GM18520 (cell line): ENCODE data around the gene METTL23.

Experiments used
- ATAC-seq: cut with Tn5 transposase; IDR thresholded peaks from one replicate; pipeline ENCODE4 v1.9.1; 2021; ENCODE audit not compliant: unreplicated experiment

METTL23 gene, protein sequence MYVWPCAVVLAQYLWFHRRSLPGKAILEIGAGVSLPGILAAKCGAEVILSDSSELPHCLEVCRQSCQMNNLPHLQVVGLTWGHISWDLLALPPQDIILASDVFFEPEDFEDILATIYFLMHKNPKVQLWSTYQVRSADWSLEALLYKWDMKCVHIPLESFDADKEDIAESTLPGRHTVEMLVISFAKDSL

DNA sequence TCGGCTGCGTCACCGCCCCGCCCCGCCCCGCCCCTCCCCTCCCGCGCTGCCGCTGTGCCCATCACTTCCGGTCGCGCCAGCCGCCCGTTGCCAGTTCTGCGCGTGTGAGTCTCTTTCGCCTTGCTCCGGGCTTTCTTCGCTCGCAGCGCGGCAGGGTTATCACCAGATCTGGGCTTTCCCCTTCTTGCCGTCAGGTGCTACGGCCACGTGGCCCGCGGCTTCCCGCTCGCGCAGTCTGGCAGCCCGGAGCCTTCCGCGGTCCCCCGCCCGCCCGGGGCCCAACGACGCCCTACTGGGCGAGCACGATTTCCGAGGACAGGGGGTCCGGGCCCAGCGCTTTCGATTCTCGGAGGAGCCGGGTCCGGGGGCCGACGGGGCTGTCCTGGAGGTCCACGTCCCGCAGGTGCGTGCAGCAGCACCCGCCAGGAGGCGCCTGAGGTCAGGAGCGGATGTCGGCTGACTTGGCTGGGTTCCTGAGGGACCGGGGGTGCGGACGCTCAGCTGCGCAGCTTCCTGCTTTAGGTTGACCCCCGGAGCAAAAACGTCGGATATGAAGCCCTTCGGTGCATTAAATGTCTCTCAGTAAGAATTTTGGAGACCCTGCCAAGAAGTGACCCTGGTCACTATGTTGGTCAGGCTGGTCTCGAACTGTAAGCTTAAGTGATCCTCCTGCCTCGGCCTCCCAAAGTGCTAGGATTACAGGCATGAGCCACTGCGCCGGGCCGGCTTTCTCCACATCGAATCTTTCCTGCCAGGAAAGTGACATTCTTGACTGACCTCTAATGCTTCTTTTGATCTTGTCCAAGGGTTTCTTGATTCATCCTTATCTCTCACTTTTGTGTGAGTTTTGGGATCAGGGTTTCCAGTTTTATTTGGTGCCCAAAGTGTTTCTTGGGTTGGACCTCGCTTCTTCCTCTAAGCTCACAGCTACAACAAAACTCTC is at the start of gene METTL23:
Gene METTL23, plus strand, starts transcription at position 64 of the 943 bp plus-strand sequence. CDS start 2,872 bp downstream, outside the sequence.
- ATAC-seq, result peak; percentile 32

DNA sequence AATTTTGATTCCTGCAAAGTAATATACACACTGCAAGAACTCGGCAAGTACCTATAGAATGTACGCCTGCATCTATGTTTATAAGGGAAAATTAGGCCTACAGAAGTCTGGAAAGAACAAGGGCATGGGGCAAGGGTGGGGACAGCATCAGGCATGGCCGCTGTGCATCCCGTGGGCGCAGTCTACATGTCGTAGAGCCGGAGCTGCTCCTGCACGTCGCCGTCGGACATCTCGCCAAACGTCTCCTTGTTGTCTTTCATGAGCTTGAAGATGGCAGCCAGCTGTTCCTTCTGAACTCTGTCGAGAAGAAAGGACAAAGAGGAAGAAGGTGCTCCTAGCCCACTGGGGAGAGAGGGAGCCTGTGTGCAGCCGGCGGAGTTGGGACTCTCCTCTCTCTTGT is 49.2 kb upstream of the METTL23 start:
- ATAC-seq, result no peak

DNA sequence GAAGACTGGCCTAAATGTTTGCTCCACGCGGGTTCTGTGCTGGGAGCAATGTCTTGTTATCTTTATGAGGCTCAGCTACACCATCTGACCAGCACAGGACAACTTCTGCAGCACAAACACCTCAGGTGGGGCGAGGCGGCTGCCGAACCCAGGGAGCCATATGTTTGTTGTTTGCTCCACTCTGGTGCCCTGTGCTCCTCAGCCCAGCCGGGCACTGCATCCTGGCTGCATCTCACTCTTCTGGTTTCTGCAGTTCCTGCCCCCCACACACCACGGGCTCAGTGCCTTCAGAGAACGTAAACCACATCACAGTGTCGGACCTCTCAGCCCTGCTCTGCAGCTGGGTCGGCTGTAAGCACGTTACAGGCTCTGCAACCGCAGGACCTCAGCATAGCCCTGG is 48.3 kb upstream of the METTL23 start:
- ATAC-seq, result no peak

DNA sequence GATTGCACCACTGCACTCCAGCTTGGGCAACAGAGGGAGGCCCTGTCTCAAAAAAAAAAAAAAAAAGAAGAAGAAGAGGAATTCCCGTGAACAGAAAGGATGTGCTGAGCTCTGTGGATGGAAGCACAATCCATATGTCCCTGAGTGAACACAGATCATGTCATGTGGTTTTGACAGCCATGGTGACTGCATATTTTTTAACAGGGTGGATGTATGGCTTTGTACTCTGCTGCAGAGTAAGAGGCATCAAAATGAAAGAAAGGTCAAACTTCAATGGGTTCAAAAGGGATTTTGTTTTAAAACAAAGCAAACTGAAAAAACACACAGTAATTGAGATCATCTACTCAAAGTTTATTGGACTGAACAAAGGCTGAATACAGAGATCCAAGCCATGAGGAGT is 47.4 kb upstream of the METTL23 start:
- no peak for ATAC-seq

DNA sequence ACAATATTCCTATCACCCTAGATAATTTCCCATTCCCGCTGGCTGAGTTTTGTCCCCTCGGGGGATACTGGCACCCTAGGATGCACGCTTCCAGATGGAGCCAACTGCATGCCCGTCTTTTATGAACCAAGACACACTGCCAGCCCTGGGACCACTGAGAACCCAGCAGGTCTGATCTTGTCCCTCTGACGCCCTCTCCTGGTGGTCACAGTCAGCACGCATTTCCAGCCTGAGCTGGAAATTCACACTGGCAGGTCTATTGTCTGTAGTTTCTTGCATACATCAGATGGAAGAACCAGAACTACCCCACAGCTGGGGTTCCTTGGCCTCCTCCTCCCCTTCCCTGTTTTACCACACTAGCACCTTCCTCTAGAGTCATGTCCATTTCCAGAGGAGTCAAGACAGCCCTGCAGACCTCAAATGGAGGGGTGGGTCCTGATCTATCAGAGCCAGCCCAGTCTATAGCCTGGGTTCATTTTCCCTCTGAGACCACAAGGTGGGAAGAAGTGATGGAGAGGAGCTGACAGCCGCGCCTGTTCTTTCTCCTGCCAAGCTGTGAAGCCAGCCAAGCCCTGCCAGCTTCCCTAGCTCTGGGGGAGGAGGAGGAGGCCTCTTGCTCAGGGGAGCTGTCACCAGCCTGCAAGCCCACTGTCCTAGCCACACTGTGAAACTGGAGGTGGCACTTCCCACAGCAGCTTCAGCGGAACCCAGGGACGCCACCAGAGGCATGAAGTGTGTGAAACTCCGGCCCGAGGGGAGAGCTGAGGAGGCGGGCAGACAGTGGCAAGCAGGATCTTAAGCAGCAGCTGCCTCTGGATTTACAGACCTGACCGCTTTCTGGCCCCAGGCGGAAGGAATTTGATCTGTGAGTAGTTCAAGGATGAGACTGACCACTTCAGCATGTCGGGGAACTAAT is 45.2 kb upstream of the METTL23 start:
- no peak for ATAC-seq

DNA sequence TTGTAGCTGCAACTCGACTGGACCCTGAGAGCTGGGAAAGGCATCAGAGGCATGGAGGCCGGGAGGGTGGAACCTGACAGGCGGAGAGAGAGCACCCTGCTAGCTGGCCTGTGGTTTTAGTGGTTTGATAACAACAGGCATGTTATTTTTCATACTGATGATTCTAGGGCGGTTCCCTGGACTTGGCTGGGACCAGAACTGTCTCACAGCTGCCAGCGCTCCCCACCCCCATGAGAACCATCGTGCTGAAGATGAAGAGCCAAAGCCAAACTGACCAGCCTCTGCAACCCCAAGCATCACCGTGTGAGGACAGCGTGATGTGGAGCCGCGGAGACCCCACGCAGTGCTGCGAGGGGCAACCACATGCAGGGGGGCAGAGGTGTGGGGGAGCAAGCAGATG is 44.3 kb upstream of the METTL23 start:
- no peak for ATAC-seq

DNA sequence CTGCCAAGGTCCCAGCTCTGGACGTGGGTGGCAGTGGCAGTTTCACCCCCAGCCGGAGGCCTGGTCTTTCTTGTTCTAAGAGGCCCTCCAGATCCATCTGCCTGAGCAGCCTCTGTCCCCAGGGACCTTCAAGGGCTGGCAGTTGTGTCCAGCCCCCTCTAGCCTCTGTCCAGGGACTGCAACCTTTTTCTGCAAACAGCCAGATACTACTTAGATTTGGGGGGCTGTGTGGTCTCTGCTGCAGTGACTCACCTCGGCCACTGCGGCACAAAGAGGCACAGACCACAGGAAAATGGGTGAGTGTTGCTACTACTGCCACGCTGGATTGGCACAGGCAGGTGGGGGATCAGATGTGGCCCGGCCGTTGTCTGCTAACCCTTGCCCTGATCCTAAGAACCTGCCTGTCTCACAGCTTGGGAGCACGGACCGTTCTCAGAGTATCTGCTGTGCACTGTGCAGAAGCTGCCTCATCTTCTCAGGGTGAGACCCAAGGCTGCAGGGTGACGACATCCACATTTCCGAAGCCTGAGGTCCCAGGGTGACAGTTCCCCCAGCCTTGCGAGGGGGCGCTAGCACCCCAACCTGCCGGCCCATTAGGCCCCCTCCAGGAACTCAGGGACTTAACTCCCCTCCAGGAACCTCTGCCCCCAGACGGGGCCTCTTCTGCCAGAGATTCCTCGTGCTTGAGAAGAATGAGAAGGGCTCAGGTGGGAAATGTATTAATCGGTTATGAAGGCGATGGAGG is 43.5 kb upstream of the METTL23 start:
- no peak for ATAC-seq

DNA sequence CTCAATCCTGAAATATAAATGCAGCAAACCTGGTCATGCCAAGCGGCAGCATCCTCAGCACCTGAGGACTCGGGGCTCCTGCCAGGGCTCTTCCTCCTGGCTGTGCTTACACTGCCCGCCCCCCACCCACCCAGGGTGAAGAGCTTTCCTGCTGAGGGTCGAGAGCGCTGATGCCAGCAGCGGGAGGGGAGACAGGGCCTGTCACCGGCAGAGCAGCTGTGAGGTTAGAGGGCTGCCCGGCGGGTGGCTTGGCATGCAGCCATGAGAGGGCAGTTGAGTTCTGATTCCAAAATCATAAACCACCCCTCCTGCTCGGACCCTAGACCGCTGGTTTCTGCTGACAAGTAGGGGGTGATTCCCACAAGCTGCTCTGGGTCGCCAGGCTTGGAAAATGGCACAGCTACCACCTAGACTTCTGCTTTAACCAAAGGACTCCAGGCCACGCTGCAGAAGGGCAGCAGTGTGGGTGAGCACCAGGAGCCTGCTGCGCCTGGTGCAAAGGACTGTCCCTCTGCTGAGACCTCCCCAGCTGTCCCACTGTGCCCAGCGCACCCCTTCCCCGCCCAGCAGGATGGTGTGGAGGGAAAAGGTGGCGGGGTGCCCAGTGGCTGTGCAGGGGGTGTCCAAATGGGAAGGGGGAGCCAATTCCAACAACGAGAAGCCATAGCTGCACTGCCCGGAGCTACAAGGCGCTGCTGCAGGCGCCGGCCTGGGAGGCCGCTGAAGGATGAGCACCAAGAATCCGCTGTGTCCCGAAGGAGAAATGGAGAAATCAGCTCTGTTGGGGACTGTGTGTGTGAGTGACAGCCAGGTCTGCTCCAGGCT is 42.5 kb upstream of the METTL23 start:
- ATAC-seq, result no peak

DNA sequence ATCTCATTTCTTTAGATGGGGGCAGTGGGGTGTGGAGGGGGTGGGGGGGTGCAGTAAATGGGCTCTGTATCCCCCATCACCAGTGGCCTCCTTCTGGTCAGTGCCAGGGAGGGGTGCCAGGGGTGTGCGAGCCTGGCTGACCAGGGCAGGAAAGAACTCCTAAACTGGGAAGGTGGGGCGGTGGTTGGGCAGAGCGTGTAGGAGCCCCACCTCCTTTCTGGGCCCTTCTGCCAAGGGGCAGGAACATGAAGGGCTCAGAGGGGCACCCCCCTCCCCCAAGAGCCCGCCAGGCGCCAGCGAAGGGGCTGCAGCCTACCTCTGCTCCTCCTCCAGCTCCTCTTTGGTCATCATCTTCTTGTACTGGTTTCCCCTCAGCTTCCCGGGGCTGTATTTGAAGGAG is 41.9 kb upstream of the METTL23 start:
- no peak for ATAC-seq

DNA sequence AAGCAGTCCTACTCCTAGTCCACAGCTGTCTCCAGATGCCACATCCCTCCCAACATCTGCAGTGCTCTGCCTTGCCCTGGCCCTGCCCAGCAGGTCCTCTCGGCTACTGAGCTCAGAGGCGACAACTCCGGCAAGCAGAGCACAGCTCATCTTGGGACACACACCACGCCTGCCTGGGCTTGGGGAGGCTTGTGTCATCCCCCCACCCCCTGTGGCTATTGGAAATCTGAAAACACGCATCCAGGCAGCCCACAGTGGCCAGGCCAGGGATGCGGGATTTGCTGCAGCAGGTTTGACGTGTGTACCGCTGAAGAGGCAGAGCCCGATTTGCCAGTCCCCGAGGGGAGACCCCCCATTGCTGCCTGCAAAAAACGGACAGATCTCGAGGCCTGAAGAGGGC is 41.3 kb upstream of the METTL23 start:
- ATAC-seq, result no peak

DNA sequence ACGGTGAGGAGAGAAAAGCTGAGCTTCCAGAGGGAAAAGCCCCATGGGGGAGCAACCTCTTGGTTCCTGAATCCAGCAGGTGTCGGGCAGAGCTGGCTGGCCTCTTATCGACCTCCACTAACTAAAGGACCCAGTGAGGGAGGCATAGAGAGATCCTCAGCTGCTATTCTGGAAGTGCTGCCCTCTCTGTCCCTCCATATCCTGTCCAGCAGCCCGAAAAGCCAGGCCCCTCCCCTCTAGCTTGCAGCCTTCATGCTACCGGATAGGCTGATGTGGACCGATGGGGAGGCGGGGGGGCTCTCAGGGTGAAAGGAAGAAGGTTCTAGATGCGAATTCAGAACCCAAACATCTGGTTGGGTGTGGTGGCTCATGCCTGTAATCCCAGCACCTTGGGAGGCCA is 40.8 kb upstream of the METTL23 start:
- ATAC-seq, result no peak

DNA sequence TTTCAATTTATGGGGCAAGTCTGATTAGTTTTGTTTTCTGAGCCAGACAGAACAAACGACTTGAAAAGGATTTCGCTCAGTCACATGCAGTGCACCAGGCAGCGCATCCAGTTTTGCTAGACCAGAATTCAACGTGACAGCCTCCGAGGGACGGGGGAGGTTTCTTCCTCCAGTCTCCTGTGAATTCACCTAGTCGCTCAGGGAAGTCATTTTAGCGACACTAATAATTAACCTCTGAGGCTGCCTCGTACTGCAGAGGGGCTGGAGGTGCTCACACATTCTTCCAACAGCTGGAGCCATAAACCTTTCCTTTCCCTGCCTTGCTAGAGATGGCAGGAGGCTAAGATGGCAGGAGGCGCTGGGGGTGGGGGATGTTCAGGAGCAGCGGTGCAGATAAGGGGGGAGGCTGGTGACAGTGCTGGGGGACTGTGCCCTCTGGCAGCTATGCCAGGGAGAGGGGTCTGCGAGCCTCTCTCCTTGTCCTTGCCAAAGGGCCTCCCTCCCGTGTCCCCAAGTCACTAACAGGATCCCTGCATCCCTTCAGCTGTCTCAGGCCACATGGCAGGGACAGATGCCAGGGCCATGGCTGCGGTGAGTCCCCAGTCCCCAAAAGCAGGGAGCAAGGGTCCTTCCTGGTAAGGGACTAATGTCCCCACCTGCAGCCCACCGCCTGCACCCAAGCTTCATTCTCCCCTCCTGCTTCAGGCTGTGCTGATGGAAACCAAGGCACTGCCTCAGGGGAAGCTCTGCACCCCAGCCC is 39.9 kb upstream of the METTL23 start:
- ATAC-seq, result no peak

DNA sequence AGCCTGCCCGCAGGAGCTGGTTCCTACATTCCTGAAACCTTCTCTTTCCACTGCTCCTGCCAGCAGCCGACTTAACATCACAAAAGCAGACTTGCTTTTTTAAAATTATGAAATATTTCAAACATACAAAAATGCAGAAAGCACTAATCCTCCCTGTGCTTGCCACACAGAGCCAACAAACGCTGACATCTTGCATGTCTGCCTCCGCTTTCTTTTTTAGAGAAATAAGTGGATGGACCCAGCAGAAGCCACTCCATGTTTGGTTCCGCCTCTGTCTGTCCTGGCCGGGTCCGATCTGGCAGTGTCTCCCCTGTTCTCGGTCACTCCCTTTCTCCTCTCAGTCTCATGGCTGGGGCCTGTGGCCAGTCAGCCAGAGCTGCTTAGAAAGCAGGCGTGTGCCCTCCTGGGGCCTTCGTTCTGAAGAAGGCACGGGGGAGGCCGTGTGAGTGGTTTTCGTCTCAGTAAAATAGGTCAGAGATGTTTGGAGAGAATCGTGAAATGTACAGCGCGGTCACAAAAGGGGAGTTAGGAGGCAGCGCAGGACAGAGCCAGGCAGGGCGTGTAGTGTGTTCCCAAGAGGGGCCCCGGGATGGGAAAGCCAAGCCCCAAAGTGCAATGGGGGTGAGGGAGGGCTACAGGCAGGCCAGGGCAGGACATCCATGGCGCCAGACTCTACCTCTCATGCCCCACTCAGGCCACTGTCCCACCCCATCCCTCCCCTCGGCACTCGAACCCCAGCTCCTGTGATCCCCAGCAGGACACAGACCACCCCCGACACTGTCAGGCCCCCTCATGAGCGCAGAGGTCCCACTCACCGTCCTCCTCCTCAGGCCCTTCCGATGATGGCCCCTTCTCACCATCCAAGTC is 39.1 kb upstream of the METTL23 start:
- ATAC-seq, result no peak

DNA sequence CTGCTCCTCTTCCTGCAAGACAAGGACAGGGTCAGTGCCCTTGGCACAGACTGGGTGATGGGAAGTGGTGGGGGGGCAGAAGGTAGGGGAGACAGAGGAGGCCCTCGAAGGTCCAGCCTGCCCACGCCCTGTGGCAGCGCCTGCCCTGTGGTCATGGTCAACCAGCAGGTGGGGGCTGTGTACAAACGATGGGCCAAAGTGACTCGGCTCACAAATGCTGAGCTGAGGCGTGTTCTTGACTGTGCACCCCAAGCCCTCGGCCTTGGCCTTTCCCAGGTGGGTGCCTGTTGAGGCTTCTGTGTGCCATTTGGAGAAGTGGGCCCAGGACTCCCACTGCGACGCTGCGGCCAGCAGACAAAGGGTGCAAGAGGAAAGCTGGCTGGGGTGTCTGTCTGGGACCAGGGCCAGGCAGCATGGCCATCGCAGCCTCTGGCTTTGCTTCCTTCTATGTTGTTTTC is 38.4 kb upstream of the METTL23 start:
- ATAC-seq, result no peak

DNA sequence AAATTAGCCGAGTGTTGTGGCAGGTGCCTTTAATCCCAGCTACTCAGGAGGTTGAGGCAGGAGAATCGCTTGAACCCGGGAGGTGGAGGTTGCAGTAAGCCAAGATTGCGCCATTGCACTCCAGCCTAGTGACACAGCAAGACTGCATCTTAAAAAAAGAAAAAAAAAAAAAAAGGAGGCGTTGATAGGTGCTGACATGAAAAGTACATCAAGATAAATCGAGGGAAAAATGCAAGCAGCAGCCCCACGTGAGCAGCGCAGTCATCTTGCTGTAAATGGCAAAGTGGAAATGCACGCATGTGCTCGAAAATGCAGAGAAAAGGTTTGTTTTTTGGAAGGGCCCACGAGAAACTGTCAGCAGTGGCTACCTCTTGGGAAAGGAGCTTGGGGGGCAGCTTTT is 36.8 kb upstream of the METTL23 start:
- no peak for ATAC-seq

DNA sequence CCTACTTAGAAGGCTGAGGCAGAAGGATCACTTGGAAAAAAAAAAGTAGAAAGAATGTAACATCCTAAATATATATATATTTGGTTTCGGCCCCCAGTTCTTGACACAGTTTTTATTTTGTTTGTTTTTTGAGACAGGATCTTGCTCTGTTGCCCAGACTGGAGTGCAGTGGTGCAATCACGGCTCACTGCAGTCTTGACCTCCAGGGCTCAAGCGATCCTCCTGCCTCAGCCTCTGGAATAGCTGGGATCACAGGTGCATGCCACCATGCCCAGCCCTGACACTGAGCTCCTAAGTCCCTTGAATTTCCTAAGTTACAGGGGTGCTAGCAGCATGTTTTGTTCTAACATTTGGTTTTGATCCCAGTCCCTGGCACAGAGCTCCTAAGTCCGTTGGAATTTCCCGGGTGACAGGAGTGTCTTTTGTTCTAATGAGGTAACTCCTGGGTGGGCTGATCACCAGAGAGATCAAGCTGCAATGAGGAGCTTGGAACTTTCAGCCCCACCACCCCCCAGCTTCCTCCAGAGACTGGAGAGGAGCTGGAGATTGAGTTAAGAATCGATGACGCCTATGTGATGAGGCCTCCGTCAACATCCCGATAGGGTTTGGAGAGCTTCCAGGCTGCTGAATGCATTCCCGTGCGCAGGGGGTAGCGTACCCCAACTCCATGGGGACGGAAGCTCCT is 35.9 kb upstream of the METTL23 start:
- no peak for ATAC-seq

DNA sequence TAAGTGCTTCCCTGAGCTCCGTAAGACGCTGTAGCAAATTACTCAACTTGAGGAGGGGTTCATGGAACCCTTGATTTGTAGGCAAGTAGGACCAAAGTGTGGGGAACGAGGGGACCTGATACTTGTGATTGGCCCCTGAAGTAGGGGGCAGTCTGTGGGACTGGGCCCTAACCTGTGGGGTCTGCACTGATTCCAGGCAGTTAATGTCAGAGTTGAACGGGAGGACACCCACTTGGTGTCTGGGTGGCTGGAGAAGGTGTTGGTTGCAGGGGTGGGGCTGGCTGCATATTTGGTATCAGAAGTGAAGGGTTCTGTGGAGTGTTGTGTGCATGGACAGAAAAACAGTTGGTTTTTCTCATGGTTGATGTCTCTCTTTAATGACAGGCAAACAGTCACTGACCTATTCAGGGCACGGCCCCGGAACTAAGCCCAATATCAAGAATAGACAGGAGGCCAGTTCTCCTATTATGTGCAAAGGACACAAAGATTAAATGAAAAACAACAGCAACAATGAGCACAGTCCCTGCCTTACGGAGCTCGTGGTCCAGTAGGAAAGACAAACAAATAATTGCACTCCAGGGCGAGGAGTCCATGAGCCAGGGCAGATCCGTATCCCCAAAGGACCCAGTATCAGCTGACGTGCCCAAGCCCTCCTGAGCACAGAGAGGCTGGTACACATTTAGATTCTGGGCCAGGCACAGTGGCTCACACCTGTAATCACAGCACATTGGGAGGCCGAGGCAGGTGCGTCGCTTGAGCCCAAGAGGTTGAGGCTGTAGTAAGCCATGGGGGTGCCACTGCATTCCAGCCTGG is 35.1 kb upstream of the METTL23 start:
- no peak for ATAC-seq
